HG03571 (cell line): ENCODE measurements around the gene AP1M1.

Experiments
- ATAC-seq: cut with Tn5 transposase; IDR thresholded peaks from one replicate; pipeline ENCODE4 v1.9.1; 2021; ENCODE audit not compliant: unreplicated experiment

Gene AP1M1

GRCh38 chr19:16289594-16289993, 91.9 kb downstream of the AP1M1 start:
- no peak for ATAC-seq

DNA sequence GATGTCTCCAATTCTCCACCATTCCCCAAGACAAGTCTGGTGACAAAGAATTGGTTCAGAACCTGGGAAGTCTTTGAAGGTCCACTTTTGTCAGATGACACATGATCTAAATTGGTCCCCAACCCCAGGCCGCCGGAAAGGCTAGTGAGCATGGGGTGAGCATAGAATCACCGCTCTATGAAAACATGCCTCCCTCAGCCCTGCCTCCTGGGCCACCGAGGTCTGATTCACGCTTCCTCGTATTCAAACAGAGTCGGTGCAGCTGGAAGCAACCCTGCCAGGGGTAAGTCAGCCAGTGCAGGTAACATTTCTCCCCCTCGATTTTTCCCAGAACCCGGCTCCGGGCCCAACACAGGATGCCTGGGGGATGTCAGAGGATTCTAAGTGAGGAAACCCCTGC, 93.0 kb downstream of the AP1M1 start:
- ATAC-seq: no peak

DNA sequence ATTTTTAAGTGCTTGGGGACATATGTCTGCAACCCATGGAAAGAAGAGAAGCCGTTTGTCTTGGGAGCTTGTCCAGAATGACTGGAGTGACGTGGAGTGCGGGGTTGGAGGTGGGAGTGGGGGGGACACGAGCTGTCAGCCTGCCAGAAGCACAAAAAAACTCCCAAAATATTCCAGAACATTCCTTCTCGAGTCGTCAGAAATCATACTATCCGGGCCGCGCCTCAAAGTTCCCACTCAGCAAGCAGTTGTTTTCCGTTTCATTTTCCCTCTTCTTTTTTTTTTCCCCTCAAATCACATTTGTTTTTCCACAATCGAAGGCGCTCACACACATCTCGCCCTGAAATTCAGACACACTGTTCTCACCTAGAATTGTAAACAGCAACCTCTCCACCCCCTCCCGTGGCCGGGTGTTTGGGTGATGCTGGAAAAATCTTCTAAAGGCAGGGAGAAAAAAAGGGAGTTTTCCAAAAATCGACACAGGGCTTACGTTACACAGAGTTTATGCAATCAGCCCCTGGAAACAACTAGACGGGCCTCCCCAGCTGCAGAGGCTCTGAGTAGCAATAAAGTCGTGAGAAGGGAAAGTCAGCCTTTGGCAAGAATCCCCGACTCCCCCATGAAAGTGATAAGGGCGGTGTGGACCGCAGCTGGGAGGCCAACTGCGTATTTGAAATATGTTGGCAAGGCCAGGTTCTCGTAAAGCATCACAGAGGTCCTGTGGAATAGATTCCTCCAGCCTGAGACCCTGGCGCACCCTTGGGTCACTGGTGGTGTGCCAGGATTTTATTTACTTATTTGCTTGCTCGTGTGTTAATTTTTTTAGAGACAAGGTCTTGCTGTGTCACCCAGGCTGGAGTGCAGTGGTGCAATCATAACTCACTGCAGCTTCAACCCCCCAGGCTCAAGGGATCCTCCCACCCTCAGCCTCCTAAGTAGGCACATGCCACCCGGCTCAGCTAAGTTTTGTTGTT, 95.7 kb downstream of the AP1M1 start:
- no peak for ATAC-seq

DNA sequence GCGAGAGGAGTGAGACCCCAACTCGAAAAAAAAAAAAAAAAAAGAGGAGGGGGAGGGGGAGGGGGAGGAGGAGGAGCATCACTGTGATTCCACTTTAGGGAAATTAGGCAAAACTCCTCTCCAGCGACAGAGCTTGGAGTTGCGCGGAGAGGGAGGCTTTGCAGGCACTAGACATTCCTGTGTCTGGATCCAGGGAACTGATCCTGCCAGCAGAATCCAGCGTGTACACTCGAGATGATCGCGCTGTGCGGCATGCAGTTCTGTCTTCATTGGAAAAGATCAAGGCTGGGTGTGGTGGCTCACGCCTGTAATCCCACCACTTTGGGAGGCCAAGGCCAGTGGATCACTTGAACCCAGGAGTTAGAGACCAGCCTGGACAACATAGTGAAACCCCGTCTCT, 97.3 kb downstream of the AP1M1 start:
- no peak for ATAC-seq
